Activated CD8-positive, alpha-beta memory T cell treated with anti-CD3 and anti-CD28 coated beads for 36 hours (primary cell): ENCODE measurements around the gene ZNF662. TPM values are rescaled to one million over a fixed set of nuclear protein-coding genes. Genes with fewer than 3 reads are reported as not detected.

Experiments
- CTCF ChIA-PET: fragments of 350-600 bp; sonication (Branson Sonifier 250); formaldehyde crosslinking; loops from one replicate; lab custom pipeline; 2021; ENCODE audit warnings: antibody characterized with exemption; lab: Charles Lee
- POLR2A ChIA-PET: fragments of 350-600 bp; sonication (Branson Sonifier 250); formaldehyde crosslinking; loops from one replicate; lab custom pipeline; 2021; ENCODE audit warnings: antibody characterized with exemption; lab: Charles Lee
- total RNA-seq, 2 experiments: library from RNA; stranded (reverse); gene quantifications; one replicate each; pipeline ENCODE4 v1.2.3, GENCODE V29; 2021

Gene ZNF662
- total RNA-seq, 2 experiments from 2014 or later: 0.86 to 0.91 TPM

DNA sequence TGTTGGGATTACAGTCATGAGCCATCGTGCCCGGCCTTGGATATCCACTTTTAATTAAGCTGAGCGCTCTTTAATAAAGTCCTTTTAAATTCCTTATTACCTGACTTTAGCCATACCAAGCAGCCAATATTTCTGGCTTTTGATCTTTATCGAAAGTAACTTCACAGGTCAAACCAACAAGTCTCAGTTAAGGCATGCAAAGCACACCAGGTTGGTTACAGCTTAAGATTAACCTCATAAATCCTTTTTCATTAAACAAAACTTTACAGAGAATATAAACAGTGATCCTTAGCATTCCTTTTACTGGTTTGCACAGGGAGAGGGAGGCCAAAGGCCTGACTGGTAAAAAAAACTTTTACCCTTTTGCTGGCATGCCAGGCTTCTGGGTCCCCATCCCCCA is 17.7 kb downstream of the ZNF662 start:
- ChIA-PET POLR2A (no interaction called here), CTCF (no interaction called here)

- ChIA-PET CTCF (no interaction called here), POLR2A (no interaction called here)
These were observed 20.4 kb downstream of the ZNF662 start for GRCh38 chr3:42926310-42926709.

DNA sequence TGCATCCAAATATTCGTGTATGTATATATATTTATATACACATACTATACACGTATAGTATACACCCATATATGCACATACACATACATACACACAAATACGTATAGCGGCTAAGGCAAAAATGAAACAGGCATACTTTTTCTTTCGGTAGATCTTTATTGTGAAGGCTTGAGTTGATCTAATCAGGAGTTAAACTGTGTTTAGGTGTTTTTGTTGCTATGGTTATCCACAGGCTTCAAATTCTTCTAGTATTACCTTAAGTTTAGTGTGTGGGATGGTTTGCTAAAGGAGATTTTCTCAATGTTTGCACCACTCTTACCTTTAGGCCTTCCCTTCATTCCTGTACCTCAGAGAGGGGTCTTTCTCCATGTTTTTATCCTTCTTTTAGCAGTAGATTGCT is 28.2 kb downstream of the ZNF662 start:
- POLR2A ChIA-PET: no interaction called here
- CTCF ChIA-PET: no interaction called here

- ChIA-PET POLR2A (no interaction called here), CTCF (no interaction called here)
These were observed 29.0 kb downstream of the ZNF662 start for GRCh38 chr3:42934910-42935309.

GRCh38 chr3:42935472-42935871 is 29.5 kb downstream of the ZNF662 start:
- ChIA-PET POLR2A (no interaction called here), CTCF (no interaction called here)

GRCh38 chr3:42936157-42936981 is 30.4 kb downstream of the ZNF662 start:
- ChIA-PET CTCF (no interaction called here), POLR2A (no interaction called here)

- POLR2A ChIA-PET: no interaction called here
- CTCF ChIA-PET: no interaction called here
These were observed 31.4 kb downstream of the ZNF662 start for GRCh38 chr3:42937334-42937733.

GRCh38 chr3:42942693-42943092 is 36.8 kb downstream of the ZNF662 start:
- POLR2A ChIA-PET: no interaction called here

DNA sequence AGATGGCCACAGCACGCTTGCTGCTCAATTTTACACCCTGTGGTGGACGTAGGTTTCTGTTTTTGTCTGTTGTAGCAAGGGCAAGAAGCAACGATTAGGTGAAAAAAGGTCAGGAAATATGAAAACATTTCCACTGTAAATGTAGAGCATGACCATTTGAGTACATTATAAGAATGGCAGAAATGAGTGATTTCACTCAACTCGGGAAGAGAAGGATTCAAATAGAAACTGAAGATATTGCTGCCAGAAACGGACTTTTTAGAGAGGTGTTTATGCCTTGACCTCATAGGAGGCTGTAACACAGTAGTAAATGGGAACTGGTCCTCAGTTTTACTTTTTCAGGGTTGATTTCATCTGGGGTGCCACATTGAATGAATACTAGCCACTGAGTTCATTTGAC is 40.1 kb downstream of the ZNF662 start:
- ChIA-PET CTCF (no interaction called here), POLR2A (no interaction called here)

More at GRCh38 chr3:42942693-42943092, 36.8 kb downstream of the ZNF662 start:
- CTCF ChIA-PET: no interaction called here

DNA sequence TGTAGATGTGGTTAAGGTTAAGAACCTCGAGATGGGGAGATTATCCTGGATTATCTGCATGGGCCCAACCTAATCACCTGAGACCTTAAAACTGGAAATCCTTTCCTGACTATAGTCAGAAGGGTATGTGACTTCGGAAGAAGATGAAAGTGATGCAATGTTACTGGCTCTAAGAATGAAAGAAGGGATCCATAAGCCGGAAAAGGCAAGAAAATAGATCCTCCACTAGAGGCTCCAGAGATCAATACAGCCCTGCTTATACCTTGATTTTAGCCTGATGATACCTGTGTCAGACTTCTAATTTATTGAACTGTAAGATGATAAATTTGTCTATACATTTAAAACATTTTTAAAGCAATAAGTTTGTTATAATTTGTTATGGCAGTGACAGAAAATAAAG is 51.6 kb downstream of the ZNF662 start:
- ChIA-PET POLR2A (no interaction called here), CTCF (no interaction called here)

- POLR2A ChIA-PET: no interaction called here
- CTCF ChIA-PET: interaction anchor here (1.4 kb wide), 1 partner anchor 111 kb away, joined by 3 read pairs; no protein-coding TSS in a partner anchor
These were observed 54.3 kb downstream of the ZNF662 start for GRCh38 chr3:42960282-42960681.

GRCh38 chr3:42960786-42961185 is 54.8 kb downstream of the ZNF662 start:
- ChIA-PET POLR2A (no interaction called here), CTCF (interaction anchor here (1.0 to 1.4 kb wide), 3 partner anchors 19 to 582 kb away, joined by 3 read pairs; no protein-coding TSS in a partner anchor)

GRCh38 chr3:42961633-42962032 is 55.7 kb downstream of the ZNF662 start:
- ChIA-PET POLR2A (no interaction called here), CTCF (interaction anchor here (0.8 to 1.4 kb wide), 4 partner anchors 18 to 581 kb away, joined by 3 read pairs; no protein-coding TSS in a partner anchor)

- POLR2A ChIA-PET: no interaction called here
These were observed 57.3 kb downstream of the ZNF662 start for GRCh38 chr3:42963269-42963668.

GRCh38 chr3:42964266-42964665 is 58.3 kb downstream of the ZNF662 start:
- ChIA-PET POLR2A (no interaction called here), CTCF (no interaction called here)

More at GRCh38 chr3:42963269-42963668, 57.3 kb downstream of the ZNF662 start:
- CTCF ChIA-PET: no interaction called here

Other genes with a start within 250 kb of the ZNF662 start
- not detected for gene KLHL40, start 220.6 kb upstream of the ZNF662 start, total RNA-seq
- gene HHATL, start 203.3 kb upstream of the ZNF662 start, total RNA-seq: not detected
- gene CCDC13, start 132.9 kb upstream of the ZNF662 start, total RNA-seq: under 1 TPM; 0.42 to 0.52 TPM
- gene HIGD1A, start 101.7 kb upstream of the ZNF662 start, total RNA-seq: 10 to 100 TPM; 90.6 to 92.0 TPM
- gene ACKR2, start 96.7 kb upstream of the ZNF662 start, total RNA-seq: 1 to 10 TPM; 1.3 to 1.4 TPM
- gene CYP8B1, start 30.3 kb upstream of the ZNF662 start, total RNA-seq: not detected
- not detected for gene GASK1A, start 73.2 kb downstream of the ZNF662 start, total RNA-seq
- 10 to 100 TPM; 12.4 to 12.8 TPM for gene POMGNT2, start 199.9 kb downstream of the ZNF662 start, total RNA-seq